ENCODE measurements around the gene BAG1.
A peak's percentile ranks its signal among the peaks of the same experiment; 100 is the strongest.

BAG1 gene

DNA sequence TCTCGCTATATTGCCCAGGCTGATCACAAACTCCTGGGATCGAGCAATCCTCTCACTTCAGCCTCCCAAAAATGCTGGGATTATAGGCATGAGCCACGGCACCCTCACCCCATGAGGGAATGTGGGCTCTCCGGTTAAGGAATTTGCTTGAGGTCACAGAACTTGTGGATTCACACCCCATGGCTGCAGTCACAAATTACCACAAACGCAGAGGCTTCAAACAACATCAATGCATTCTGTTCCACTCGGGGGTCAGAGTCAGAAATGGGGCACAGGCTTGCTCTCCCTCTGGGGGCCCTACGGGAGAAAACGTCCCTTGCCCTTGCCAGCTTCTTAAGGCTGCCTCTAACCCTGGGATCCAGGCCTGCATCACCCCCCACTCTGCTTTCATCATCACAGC, 36.8 kb downstream of the BAG1 start:
- Histone ChIP-seq H3K79me2 (ENCODE audit: insufficient read depth, low read length) (no peaks in the 10 kb centered on the region), H3K27ac (ENCODE audit: low read depth, low read length) (no peak overlapping the region), H3F3A (ENCODE audit: insufficient read depth) (no peaks in the 10 kb centered on the region), H4K20me1 (ENCODE audit: low read depth, low read length) (no peaks in the 10 kb centered on the region), H3K9me2 (replicated peaks; ENCODE audit: insufficient read depth, low read length) (no peaks in the 10 kb centered on the region), H3K4me2 (ENCODE audit: low read depth, low read length, poor library complexity, severe bottlenecking) (no peak overlapping the region), H3K9ac (ENCODE audit: low read length) (no peak overlapping the region), H3K27me3 (ENCODE audit: low read length) (no peaks in the 10 kb centered on the region), H3K36me3 (ENCODE audit: low read length) (no peaks in the 10 kb centered on the region), H3K4me3 (ENCODE audit: insufficient read depth, low read length, poor library complexity, severe bottlenecking) (no peak overlapping the region), H2AFZ (ENCODE audit: low read depth, low read length, severe bottlenecking) (no peak overlapping the region), H3K9me3 (ENCODE audit: insufficient read depth, low read length) (no peaks in the 10 kb centered on the region)
- no peak for TF ChIP-seq EZH2phosphoT487 (conservative IDR thresholded peaks at IDR 0.05; ENCODE audit: low read length)
- TF ChIP-seq, protein P1, sequence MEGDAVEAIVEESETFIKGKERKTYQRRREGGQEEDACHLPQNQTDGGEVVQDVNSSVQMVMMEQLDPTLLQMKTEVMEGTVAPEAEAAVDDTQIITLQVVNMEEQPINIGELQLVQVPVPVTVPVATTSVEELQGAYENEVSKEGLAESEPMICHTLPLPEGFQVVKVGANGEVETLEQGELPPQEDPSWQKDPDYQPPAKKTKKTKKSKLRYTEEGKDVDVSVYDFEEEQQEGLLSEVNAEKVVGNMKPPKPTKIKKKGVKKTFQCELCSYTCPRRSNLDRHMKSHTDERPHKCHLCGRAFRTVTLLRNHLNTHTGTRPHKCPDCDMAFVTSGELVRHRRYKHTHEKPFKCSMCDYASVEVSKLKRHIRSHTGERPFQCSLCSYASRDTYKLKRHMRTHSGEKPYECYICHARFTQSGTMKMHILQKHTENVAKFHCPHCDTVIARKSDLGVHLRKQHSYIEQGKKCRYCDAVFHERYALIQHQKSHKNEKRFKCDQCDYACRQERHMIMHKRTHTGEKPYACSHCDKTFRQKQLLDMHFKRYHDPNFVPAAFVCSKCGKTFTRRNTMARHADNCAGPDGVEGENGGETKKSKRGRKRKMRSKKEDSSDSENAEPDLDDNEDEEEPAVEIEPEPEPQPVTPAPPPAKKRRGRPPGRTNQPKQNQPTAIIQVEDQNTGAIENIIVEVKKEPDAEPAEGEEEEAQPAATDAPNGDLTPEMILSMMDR (IDR thresholded peaks at IDR 0.05; ENCODE audit: insufficient read depth, low read length, poor library complexity, severe bottlenecking): no peak

DNA sequence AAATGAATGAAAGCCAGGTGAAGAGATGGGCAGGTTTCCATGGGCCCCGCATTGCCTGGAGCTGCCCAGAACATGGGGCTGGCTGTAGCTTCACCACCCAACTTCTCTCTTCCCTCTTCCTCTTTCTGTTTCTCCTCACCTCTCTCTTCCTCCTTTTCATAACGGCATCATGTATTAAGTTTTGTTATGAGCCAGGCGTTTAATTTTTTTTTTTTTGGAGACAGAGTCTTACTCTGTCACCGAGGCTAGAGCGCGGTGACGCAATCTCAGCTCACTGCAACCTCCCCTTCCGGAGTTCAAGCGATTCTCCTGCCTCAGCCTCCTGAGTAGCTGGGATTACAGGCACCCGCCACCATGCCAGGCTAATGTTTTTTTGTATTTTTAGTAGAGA, 37.5 kb downstream of the BAG1 start:
- H3K36me3 ChIP-seq (ENCODE audit: low read length): no peaks in the 10 kb centered on the region
- H2AFZ ChIP-seq (ENCODE audit: low read depth, low read length, severe bottlenecking): no peak overlapping the region
- H3K9me3 ChIP-seq (ENCODE audit: insufficient read depth, low read length): no peaks in the 10 kb centered on the region
- no peak overlapping the region for H3K4me3 ChIP-seq (ENCODE audit: insufficient read depth, low read length, poor library complexity, severe bottlenecking)
- no peak overlapping the region for H3K4me2 ChIP-seq (ENCODE audit: low read depth, low read length, poor library complexity, severe bottlenecking)
- H4K20me1 ChIP-seq (ENCODE audit: low read depth, low read length): no peaks in the 10 kb centered on the region
- no peaks in the 10 kb centered on the region for H3K79me2 ChIP-seq (ENCODE audit: insufficient read depth, low read length)
- no peak for TF ChIP-seq EZH2phosphoT487 (conservative IDR thresholded peaks at IDR 0.05; ENCODE audit: low read length)
- TF ChIP-seq, protein P1 (IDR thresholded peaks at IDR 0.05; ENCODE audit: insufficient read depth, low read length, poor library complexity, severe bottlenecking): no peak
- no peak overlapping the region for H3K9ac ChIP-seq (ENCODE audit: low read length)
- H3K27me3 ChIP-seq (ENCODE audit: low read length): no peaks in the 10 kb centered on the region
- no peak overlapping the region for H3K27ac ChIP-seq (ENCODE audit: low read depth, low read length)
- H3F3A ChIP-seq (ENCODE audit: insufficient read depth): no peaks in the 10 kb centered on the region
- no peaks in the 10 kb centered on the region for H3K9me2 ChIP-seq (replicated peaks; ENCODE audit: insufficient read depth, low read length)

DNA sequence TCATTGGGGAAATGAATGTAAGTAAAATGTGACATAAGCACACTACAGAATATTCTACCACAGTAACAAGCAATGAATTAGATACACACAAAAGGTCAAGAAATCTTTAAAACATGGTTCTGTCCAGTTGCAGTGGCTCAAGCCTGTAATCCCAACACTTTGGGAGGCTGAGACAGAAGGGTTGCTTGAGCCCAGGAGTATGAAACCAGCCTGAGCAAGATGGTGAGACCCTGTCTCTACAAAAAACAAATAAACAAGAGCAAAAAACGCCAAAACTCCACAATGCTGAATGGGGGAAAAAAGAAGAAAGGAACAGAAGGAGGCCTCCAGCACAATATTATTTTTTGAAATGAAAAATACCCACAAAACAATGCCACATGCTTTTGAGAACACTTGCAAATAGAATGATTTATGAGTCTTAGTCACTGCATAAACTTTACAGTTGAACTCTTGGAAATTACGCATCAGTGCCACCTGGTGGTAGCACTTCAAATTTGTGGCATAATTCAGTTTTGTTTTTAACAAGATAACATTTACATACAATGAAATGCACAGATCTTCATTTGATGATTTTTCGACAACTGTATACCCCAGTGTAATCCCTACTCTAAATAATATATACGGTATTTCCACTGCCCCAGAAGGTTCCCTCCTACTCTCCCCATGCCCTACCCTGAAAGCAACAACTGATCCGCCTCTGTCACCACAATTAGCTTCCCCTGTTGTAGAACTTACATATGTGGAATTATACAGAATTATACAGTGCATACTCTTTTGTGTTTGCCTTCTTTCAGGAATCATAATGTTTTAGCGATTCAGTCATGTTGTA, 39.0 kb downstream of the BAG1 start:
- Histone ChIP-seq H4K20me1 (ENCODE audit: low read depth, low read length) (no peaks in the 10 kb centered on the region), H3K4me3 (ENCODE audit: insufficient read depth, low read length, poor library complexity, severe bottlenecking) (no peak overlapping the region), H3K27ac (ENCODE audit: low read depth, low read length) (no peak overlapping the region), H3K36me3 (ENCODE audit: low read length) (no peaks in the 10 kb centered on the region), H3F3A (ENCODE audit: insufficient read depth) (no peaks in the 10 kb centered on the region), H3K79me2 (ENCODE audit: insufficient read depth, low read length) (no peaks in the 10 kb centered on the region), H2AFZ (ENCODE audit: low read depth, low read length, severe bottlenecking) (no peak overlapping the region), H3K27me3 (ENCODE audit: low read length) (no peaks in the 10 kb centered on the region), H3K9ac (ENCODE audit: low read length) (no peak overlapping the region), H3K9me3 (ENCODE audit: insufficient read depth, low read length) (no peaks in the 10 kb centered on the region), H3K4me2 (ENCODE audit: low read depth, low read length, poor library complexity, severe bottlenecking) (no peak overlapping the region), H3K9me2 (replicated peaks; ENCODE audit: insufficient read depth, low read length) (no peaks in the 10 kb centered on the region)
- TF ChIP-seq, protein P1 (IDR thresholded peaks at IDR 0.05; ENCODE audit: insufficient read depth, low read length, poor library complexity, severe bottlenecking): peak; percentile 73
- TF ChIP-seq EZH2phosphoT487 (conservative IDR thresholded peaks at IDR 0.05; ENCODE audit: low read length): no peak

All from SU-DHL-6 (cell line).